ENCODE data around the gene CHPF. TPM values are rescaled to one million over a fixed set of nuclear protein-coding genes. Genes with fewer than 3 reads are reported as not detected.

CHPF gene
- total RNA-seq, 1 experiment from 2014 or later, result 111 TPM

DNA sequence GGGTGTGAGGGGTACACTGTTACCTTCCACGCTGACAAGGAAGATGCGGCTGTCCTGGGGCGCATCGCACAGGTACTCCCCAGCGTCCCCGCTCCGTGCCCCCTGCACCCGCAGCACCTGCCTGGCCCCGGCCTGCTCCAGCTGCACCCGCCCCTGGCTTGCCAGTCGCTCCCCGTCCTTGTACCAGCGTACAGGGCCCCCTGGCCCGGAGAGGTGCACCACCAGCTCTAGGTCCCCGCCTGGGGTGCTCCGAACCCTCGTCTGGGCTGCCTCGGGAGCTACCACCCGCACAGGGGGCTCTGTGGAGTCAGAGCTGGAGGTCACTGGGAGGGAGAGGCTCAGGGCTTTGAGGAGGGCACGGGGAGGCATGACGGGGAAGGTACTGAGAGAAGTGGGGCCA is 13.7 kb upstream of the CHPF start:
- DNase-seq (ENCODE audit: low read depth, low spot score), result no peak
- in situ Hi-C loops (cut with HindIII; ENCODE audit: low pct_unique_long_range_greater_than_20kb, low sequenced_read_pairs), result no loop called here

DNA sequence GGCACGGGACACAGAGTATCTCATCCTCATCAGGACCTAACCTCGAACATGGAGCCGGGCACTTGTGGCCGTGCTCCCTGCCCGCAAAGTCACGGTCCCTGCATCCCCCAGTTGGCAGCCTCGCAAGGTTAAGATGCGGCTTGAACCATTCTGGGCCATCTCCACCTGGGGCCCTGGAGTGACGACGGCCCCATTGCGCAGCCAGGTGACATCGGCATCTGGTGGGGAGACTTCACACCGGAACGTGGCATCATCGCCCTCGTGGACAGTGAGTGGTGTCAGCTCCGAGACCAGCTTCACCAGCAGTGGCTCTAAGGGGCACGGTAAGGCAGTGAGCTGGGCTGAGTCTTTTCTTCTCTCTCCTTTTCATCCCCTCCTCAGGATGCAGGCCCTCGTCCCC is 12.8 kb upstream of the CHPF start:
- in situ Hi-C loops (cut with HindIII; ENCODE audit: low pct_unique_long_range_greater_than_20kb, low sequenced_read_pairs), result no loop called here
- no peak for DNase-seq (ENCODE audit: low read depth, low spot score)

DNA sequence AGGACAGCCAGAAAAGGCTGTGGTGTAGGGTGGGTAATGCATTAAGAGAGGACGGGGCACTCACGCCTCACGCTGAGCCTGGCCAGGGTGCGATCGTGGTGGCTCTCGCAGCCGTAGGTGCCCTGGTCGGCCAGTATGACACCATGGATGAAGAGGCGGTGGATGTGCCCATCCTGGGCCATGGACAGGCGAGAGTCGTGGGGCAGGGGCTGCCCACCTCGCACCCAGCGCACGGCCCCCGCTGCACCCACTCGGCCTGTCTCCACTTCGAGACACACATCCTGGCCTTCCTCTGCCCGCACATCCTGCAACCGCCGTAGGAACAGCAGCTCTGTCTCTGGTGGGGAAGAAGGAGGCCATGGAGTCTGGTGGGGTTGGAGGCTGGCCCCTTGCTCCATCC is 12.3 kb upstream of the CHPF start:
- in situ Hi-C loops (cut with HindIII; ENCODE audit: low pct_unique_long_range_greater_than_20kb, low sequenced_read_pairs), result no loop called here
- DNase-seq (ENCODE audit: low read depth, low spot score), result no peak

DNA sequence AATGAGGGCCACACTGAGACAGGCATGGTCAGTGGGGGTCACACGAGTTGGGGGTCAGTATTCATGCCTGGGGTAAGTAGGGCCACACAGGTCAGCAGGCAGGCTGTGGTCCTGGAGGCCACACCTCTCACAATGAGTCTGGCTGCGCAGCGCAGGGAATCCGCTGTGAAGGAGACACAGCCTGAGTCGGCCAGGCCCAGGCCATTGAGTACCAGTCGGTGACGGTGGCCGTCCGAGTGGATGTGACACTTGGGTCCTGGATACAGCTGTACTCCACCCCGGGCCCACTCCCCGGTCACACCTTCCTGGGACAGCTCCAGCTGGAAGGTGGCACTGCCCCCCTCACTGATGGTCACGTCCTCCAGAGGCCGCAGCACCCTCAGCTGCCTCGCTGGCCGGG is 10.7 kb upstream of the CHPF start:
- in situ Hi-C loops (cut with HindIII; ENCODE audit: low pct_unique_long_range_greater_than_20kb, low sequenced_read_pairs), result no loop called here
- no peak for DNase-seq (ENCODE audit: low read depth, low spot score)

DNA sequence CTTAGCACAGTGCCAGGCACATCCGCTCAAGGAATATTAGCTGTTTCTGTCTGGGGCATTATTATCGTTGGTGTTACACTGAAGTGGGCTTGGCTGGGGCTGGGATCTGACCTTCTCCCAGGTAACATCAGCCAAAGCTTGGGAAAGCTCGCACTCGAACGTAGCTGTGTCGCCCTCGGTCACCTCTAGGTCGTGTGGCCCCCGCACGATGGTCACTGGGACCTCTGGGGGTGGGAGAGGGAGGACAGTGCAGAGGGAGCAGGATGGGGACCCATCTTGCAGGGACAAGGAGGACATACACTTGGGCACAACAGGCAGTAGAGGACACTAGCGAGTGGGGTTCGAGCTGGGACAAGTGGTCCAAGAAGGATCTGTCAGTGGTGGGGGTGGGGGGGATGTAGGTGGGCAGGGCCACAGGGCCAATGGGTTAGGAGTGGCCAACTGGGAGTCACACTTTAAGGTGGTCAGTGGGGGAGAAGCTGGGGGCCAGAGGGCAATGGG is 9.9 kb upstream of the CHPF start:
- in situ Hi-C loops (cut with HindIII; ENCODE audit: low pct_unique_long_range_greater_than_20kb, low sequenced_read_pairs), result no loop called here
- no peak for DNase-seq (ENCODE audit: low read depth, low spot score)

DNA sequence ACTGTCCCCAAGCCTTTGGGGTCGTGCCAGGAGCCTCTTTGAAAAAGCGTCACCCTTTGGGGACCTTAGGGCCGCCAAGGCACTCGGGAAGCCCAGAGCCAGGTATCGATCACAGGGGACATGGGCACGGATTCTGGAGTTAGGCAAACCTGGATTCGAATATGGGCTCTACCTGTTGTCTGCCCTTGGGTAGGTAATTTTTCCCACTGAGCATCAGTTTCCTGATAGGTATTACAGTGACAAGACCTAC is 9.5 kb upstream of the CHPF start:
- DNase-seq (ENCODE audit: low read depth, low spot score), result no peak
- in situ Hi-C loops (cut with HindIII; ENCODE audit: low pct_unique_long_range_greater_than_20kb, low sequenced_read_pairs), result no loop called here

DNA sequence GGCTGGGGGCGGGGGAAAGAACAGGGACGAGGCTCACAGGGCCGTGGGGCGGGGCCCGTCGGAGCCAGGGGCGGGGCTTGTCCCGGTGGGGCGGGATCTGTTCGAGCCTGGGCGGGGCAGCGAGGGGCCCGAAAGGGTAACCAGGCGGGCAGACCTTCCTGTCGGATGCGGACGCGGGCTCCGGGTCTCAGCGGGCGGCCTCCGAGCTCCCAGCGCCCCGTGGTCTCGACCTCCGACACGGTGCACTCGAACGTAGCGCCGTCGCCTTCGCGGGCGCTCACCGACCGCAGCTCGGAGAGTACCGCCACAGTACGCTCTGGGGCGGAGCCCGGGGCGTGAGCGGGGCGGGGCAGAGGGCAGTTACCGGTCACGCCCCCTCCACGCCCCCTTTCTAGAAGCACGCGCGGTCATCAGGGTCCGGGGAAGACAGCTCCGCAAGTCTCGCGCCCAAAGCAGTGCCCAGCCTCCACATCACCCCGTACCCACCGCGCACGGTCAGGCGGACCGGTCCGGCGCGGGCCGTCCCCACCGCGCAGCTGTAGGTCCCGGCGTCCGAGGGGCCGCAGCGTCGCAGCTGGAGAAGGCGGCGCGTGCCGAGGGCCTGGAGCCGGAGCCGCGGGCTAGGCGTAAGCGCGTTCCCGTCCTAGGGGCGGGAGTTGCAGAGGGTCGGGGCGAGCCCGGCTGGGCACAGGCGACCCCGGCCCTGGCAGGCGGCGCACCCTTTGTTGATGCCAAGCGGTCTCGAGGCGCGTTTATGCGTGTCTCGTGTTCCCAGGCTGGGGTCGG is 9.0 kb upstream of the CHPF start:
- peak; percentile 80 for DNase-seq (ENCODE audit: low read depth, low spot score)
- in situ Hi-C loops (cut with HindIII; ENCODE audit: low pct_unique_long_range_greater_than_20kb, low sequenced_read_pairs), result no loop called here

DNA sequence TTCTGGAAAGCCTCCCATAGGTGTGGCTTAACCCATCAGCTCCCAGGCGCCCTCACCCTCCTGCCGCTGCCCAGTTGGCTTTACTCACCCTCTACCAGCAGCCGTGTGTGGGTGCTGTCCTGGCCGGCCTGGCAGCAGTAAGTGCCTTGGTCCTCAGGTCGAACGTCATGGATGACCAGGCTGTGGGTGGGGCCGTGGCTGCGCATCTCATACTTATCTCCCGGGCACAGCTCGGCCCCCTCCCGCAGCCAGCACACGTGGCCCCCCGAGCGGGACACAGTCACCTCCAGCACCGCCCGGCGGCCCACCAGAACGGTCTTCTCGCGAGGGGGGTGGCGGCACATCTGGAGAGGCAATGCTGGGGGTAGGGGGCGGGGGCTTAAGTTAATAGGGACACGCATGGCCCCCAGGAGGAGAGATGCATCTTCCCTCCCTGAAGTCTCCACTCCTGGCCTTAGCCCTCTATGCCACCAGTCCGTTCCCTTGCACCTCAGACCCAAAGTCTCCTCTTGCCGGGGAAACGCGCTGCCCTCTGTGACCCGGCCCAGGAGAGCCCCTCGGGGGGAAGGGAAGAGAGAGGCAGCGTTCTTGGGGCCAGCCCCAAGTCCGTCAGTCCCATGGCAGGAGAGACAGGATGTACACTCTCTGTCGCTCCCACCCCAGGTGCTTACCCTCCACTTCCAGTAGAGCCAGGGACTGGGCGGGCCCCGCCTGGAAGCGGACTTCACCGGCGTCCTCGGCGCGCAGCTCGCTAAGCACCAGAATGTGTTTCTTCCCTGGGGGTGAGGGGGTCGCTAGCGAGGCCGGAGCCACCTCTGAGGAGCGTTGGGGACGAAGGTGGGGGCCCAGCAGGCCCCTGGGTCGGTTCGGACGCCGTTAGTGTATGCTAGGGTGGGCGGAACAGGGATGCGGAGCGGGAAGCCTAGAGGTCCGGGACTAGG is 8.1 kb upstream of the CHPF start:
- in situ Hi-C loops (cut with HindIII; ENCODE audit: low pct_unique_long_range_greater_than_20kb, low sequenced_read_pairs), result no loop called here
- DNase-seq (ENCODE audit: low read depth, low spot score), result peak; percentile 11

DNA sequence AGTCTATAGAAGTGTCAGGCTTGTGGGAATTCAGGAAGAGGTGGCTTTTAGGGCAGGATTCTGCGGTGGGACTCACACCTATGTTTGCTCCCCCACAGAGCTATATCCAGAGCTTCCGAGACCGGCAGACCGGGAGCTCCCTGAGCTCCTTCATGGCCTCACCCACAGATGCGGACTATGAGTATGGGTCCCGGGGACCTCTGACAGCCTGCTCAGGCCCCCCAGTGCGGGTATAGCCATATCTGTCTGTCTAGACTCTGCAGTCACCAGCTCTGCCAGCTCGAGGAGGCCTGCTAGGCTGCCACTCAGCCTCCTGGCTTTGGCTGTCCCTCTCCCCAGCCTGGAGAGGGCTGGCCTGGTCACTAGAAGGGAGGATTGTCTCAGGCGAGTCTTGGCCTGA is 6.0 kb upstream of the CHPF start:
- in situ Hi-C loops (cut with HindIII; ENCODE audit: low pct_unique_long_range_greater_than_20kb, low sequenced_read_pairs), result no loop called here
- no peak for DNase-seq (ENCODE audit: low read depth, low spot score)

DNA sequence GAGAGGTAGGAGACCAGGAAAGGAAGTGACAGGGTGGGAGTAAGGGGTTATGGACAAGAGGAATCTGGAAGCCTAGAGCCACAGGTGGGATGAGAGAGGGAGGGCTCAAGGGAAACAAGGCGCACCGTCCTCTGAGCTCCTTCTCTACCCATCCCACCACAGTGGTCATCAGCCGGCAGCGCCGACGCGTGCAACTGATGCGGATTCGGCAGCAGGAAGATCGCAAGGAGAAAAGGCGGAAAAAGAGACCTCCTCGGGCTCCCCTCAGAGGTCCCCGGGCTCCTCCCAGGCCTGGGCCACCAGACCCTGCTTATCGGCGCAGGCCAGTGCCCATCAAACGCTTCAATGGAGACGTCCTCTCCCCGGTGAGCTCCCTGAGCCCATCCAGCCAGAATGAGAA is 5.4 kb upstream of the CHPF start:
- in situ Hi-C loops (cut with HindIII; ENCODE audit: low pct_unique_long_range_greater_than_20kb, low sequenced_read_pairs), result no loop called here
- DNase-seq (ENCODE audit: low read depth, low spot score), result no peak

DNA sequence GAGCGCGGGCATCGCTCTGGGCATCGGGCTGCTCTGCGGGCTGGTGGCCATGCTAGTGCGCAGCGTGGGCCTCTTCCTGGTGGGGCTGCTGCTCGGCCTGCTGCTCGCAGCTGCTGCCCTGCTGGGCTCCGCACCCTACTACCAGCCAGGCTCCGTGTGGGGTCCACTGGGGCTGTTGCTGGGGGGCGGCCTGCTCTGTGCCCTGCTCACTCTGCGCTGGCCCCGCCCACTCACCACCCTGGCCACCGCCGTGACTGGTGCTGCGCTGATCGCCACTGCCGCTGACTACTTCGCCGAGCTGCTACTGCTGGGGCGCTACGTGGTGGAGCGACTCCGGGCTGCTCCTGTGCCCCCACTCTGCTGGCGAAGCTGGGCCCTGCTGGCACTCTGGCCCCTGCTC is 4.0 kb upstream of the CHPF start:
- in situ Hi-C loops (cut with HindIII; ENCODE audit: low pct_unique_long_range_greater_than_20kb, low sequenced_read_pairs), result no loop called here
- DNase-seq (ENCODE audit: low read depth, low spot score), result no peak

DNA sequence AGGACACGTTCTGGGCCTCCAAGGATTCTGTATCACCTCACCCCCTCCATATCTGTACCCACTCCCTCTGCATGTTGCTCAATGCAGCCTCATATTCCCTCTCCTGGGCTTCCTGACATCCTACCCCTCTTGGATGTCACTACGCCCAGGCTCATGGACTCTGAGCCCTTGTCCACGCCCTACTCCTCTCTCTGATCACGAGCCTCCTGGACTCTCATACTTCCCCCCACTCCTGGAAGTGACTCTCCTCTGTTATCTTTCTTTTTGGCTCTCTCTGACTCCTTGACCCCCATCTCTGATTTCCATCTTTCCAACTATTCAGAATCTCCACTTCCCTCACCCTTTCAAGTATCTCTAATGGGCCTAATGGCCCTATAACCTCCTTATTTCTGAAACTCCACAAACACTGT is 2.3 kb upstream of the CHPF start:
- in situ Hi-C loops (cut with HindIII; ENCODE audit: low pct_unique_long_range_greater_than_20kb, low sequenced_read_pairs), result no loop called here
- DNase-seq (ENCODE audit: low read depth, low spot score), result no peak

DNA sequence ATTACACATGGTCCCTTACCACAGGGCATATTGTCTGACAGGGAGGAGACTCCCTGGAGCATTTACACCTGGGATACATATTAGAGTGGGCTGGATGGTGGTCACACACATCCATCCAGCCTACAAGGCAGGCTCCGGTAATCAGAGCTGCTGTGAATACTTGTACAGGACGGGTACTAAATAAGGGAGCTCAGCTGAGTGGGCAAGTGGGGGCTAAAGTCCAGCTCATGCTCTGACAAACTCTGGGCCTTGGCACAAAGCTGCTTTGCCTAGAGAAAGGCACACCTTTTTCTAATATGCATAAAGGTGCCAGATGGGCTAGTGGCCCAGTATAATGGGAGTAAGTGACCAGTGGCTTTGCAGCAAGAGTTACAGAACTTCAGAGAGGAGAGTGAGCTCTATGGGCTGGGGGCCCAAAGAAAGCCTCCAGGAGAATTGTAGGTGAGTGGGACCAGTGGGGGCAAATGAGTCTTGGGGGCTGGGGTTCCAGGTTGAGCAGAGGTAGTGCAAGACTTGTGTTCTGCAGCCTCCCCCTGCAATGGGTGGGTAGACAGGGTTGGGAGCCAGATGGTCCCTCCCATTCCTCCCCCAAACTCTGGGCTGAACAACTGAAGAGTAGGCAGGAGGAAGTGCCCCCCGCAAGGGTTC is 1.8 kb upstream of the CHPF start:
- in situ Hi-C loops (cut with HindIII; ENCODE audit: low pct_unique_long_range_greater_than_20kb, low sequenced_read_pairs), result no loop called here
- no peak for DNase-seq (ENCODE audit: low read depth, low spot score)

DNA sequence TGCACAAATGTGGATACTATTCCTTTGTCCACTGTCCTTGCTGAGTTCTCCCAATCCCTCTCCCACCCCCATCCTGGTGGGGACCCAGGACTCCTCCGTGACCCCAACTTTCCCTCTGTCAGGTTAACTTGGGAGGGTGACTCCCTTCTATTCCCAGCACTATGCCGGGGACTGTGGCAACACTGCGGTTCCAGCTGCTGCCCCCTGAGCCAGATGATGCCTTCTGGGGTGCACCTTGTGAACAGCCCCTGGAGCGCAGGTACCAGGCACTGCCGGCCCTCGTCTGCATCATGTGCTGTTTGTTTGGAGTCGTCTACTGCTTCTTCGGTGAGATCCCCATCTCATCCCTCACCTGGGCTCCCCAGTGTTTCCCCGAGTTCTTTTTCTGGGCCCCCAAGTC is 958 bp upstream of the CHPF start:
- in situ Hi-C loops (cut with HindIII; ENCODE audit: low pct_unique_long_range_greater_than_20kb, low sequenced_read_pairs), result no loop called here
- DNase-seq (ENCODE audit: low read depth, low spot score), result no peak

DNA sequence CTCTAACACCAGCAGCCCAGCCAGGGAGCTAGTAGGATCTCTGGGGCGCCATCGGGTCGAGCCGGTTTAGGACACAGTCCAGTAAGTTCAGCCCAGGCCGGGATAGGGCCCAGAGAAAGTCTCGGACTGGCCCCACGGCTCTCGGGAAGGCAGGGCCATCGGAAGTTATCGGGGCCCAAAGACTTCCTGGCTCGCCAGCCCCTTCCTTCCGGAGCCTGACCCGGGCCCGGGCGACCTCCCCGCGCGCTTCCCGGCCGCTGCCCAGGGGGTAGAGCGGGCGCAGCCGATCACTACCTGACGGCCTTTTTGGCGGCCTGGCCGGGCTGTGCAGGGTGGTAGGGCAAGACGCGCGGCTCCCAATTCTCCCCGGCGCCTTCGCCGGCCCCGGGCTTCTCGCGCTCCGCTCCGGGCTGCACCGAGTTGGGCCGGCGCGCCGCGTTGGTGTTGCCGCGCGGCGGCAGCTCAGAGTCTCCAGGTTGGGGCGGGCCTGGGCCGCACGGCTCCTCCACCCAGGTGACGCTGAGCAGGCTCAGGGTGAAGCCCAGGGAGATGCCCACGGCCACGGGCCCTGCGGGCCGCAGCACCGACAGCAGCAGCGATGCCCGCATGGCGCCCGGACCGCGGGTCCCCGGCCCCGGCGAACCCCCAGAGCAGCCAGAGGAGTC is 546 bp downstream of the CHPF start:
- in situ Hi-C loops (cut with HindIII; ENCODE audit: low pct_unique_long_range_greater_than_20kb, low sequenced_read_pairs), result no loop called here
- DNase-seq (ENCODE audit: low read depth, low spot score), result peak; percentile 5

DNA sequence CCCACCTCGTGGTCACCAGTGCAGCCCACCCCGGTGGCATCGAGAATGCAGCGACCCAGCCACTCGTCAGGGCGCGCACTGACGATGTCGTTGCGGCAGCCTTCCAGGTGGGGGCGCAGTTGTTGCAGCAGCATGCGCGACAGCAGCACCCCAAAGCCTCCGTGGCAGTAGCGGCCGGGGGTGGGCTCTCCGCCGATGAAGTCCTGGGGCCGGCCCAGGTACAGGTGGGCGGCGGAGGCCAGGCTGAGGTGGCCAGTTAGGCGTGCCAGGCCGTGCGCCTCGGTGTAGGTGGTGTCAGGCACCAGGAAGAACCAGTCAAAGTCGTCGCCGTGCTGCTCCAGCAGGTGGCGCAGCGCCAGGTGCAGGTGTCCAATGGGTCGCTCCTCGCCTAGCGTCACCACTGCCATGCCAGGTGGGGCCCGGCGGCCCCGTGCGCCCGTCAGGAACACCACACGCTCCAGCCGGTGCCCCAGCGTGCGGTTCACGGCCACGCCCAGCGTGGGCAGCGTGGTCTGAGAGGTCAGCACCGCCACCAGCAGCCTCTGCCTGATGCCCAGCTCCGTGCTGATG is 1.9 kb downstream of the CHPF start:
- in situ Hi-C loops (cut with HindIII; ENCODE audit: low pct_unique_long_range_greater_than_20kb, low sequenced_read_pairs), result no loop called here

DNA sequence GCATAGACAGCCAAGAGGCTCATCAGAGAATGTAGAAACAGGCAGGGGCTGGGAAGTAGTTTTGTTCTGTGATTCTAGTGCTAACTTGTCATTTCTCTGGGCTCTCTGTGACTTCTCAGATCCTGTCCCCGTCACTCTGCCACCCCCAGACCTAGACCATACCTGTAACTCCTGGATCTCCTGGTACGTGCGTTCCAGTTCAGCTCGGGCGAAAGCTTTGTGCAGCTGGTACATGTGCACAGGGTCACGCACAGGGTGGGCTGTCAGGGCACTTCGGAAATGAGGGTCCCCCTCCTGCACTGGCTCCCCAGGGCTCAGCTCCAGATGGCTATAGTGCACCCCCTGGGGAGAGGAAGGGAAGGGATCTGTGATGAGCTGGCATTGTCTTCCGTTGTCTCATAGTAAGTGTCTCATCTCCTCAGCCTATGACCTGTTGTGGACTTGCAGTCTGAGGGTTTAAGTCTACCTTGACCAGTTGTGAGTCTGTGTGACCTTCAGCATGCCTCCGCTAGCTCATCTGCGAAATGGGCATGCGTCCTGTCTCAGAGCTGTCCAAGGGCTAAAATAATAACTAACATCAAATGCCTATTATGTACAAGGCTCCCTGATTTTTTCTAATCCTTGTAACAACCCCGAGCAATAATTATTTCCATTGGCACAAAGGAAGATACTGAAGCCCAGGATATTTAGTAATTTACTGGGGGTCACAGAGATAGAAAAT is 2.7 kb downstream of the CHPF start:
- in situ Hi-C loops (cut with HindIII; ENCODE audit: low pct_unique_long_range_greater_than_20kb, low sequenced_read_pairs), result no loop called here
- DNase-seq (ENCODE audit: low read depth, low spot score), result no peak

More for the DNA sequence above, 1.9 kb downstream of the CHPF start:
- DNase-seq (ENCODE audit: low read depth, low spot score), result peak; percentile 74
